ENCODE data around the gene CTBP1. TPM values are rescaled to one million over a fixed set of nuclear protein-coding genes. Genes with fewer than 3 reads are reported as not detected.

CTBP1 gene
- polyA plus RNA-seq, 3 donors = 21.3 to 226 (median 42.1) TPM

DNA sequence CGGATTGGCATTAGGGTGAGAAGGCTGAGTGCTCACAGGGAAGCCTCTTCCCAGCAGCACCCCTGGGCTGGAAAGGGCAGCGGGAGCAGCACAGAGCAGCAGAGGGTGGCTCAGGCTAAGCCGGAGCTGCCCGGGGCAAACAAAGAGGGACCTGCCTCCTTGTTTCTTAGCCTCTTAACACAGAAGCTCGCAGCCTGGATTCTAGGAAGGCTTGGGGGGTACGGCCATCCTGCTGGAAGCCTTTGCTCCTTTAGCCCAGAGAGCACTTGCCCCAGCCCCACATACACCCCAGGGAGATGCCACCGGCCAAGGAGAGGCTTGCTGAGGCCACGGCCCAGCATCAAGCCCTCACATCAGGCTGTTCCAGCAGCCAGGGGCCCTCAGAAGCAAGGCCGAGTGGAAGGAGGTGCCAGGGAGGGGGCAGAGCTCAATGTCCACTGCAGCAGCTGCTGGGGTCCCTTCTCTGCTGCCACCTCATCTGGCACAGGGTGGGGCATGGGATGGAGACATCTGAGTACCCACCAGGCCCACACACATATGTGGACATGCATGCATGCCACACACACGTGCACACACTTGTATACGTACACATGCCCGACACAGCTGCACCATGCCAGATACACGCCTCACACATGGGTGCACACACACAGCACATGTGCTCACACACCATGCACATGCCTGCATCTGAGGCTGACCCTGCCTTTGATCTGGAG is 56.3 kb downstream of the CTBP1 start:
- H3K4me3 ChIP-seq (replicated peaks in 1 of 3; ENCODE audit: low read depth in 2 of 3, low read length in 3 of 3) = no peak overlapping the region
- H3K4me2 ChIP-seq (replicated peaks; ENCODE audit: extremely low read depth, low read length, poor library complexity, severe bottlenecking) = no peak overlapping the region
- intact Hi-C loops (cut with micrococcal nuclease) = no loop called here
- Mint-ChIP-seq H3K9me3 (peaks cover 0 to 3% (median 0%) of the 10 kb centered on the region in 7 donors), H3K4me1 (peaks cover under 1% of the 10 kb centered on the region), H3K4me3 (no peak overlapping the region), H3K36me3 (no peaks in the 10 kb centered on the region), H3K27me3 (ENCODE audit: low read depth in 3 of 3) (peaks cover 1 to 2% (median 1%) of the 10 kb centered on the region in 3 donors), H3K27ac (no peak overlapping the region)
- H3K36me3 ChIP-seq (replicated peaks in 1 of 2; ENCODE audit: control insufficient read depth in 1 of 2, insufficient read depth in 2 of 2, low read length in 2 of 2) = no peaks in the 10 kb centered on the region
- H3K27me3 ChIP-seq (ENCODE audit: control insufficient read depth in 2 of 2, insufficient read depth in 2 of 2, low read length in 2 of 2) = no peaks in the 10 kb centered on the region
- H3K9ac ChIP-seq (ENCODE audit: insufficient read depth, low read length, poor library complexity, severe bottlenecking) = no peak overlapping the region
- H3K27ac ChIP-seq (ENCODE audit: low read depth in 1 of 2, low read length in 2 of 2) = no peak overlapping the region
- no peaks in the 10 kb centered on the region for H3K9me3 ChIP-seq (replicated peaks in 1 of 2; ENCODE audit: control insufficient read depth in 1 of 2, insufficient read depth in 1 of 2, low read length in 2 of 2)
- H2AFZ ChIP-seq (ENCODE audit: insufficient read depth, low read depth, low read length, poor library complexity, severe bottlenecking) = no peak overlapping the region
- H4K20me1 ChIP-seq (ENCODE audit: insufficient read depth, low read length) = no peaks in the 10 kb centered on the region
- TF ChIP-seq, protein P1, sequence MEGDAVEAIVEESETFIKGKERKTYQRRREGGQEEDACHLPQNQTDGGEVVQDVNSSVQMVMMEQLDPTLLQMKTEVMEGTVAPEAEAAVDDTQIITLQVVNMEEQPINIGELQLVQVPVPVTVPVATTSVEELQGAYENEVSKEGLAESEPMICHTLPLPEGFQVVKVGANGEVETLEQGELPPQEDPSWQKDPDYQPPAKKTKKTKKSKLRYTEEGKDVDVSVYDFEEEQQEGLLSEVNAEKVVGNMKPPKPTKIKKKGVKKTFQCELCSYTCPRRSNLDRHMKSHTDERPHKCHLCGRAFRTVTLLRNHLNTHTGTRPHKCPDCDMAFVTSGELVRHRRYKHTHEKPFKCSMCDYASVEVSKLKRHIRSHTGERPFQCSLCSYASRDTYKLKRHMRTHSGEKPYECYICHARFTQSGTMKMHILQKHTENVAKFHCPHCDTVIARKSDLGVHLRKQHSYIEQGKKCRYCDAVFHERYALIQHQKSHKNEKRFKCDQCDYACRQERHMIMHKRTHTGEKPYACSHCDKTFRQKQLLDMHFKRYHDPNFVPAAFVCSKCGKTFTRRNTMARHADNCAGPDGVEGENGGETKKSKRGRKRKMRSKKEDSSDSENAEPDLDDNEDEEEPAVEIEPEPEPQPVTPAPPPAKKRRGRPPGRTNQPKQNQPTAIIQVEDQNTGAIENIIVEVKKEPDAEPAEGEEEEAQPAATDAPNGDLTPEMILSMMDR (IDR thresholded peaks at IDR 0.05) = no peak
- no peaks in the 10 kb centered on the region for H3K79me2 ChIP-seq (ENCODE audit: insufficient read depth, low read length)
- WGBS (ENCODE audit: insufficient coverage) = 98% methylated on average over 10 of the region's 13 CpGs
- DNase-seq = peak in 1 of 3 donors; percentile 3
- no peaks in the 10 kb centered on the region for H3K4me1 ChIP-seq (ENCODE audit: control insufficient read depth in 1 of 2, insufficient read depth in 2 of 2, low read length in 2 of 2)

DNA sequence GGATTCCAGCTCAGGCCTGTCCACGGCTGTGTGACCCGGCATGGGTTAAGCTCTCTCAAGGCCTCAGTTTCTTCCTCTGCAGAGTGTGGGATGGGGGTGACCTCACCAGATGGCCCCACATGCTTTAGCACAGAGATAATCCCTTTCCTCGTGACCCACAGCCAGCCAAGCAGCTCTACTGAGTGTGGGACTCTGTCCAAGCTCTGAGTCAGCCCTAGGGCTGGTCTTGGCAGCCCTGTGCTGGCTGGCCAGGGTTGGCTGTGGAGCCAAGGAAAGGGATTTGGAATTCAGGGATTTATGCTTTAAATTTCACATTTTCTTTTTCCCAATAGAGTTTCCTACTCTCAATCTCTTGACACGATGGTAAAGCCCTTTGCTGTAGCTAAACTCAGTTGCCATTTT is 56.8 kb downstream of the CTBP1 start:
- peaks cover 1 to 2% (median 1%) of the 10 kb centered on the region in 3 donors for H3K27me3 Mint-ChIP-seq (ENCODE audit: low read depth in 3 of 3)
- H3K27ac Mint-ChIP-seq = no peak overlapping the region
- peaks cover 5% of the 10 kb centered on the region for H3K4me1 Mint-ChIP-seq
- H3K9ac ChIP-seq (ENCODE audit: insufficient read depth, low read length, poor library complexity, severe bottlenecking) = no peak overlapping the region
- peaks cover 0 to 3% (median 0%) of the 10 kb centered on the region in 7 donors for H3K9me3 Mint-ChIP-seq
- no peak overlapping the region for H3K4me3 Mint-ChIP-seq
- H4K20me1 ChIP-seq (ENCODE audit: insufficient read depth, low read length) = no peaks in the 10 kb centered on the region
- no peaks in the 10 kb centered on the region for H3K36me3 ChIP-seq (replicated peaks in 1 of 2; ENCODE audit: control insufficient read depth in 1 of 2, insufficient read depth in 2 of 2, low read length in 2 of 2)
- H3K9me3 ChIP-seq (replicated peaks in 1 of 2; ENCODE audit: control insufficient read depth in 1 of 2, insufficient read depth in 1 of 2, low read length in 2 of 2) = no peaks in the 10 kb centered on the region
- no peak overlapping the region for H3K27ac ChIP-seq (ENCODE audit: low read depth in 1 of 2, low read length in 2 of 2)
- H3K4me2 ChIP-seq (replicated peaks; ENCODE audit: extremely low read depth, low read length, poor library complexity, severe bottlenecking) = no peak overlapping the region
- no peak overlapping the region for H3K4me3 ChIP-seq (replicated peaks in 1 of 3; ENCODE audit: low read depth in 2 of 3, low read length in 3 of 3)
- no peaks in the 10 kb centered on the region for H3K36me3 Mint-ChIP-seq
- intact Hi-C loops (cut with micrococcal nuclease) = no loop called here
- peak in 1 of 3 donors; percentile 1 for DNase-seq
- TF ChIP-seq, protein P1 (IDR thresholded peaks at IDR 0.05) = no peak
- 93% methylated on average over 2 of the region's 4 CpGs for WGBS (ENCODE audit: insufficient coverage)
- H2AFZ ChIP-seq (ENCODE audit: insufficient read depth, low read depth, low read length, poor library complexity, severe bottlenecking) = no peak overlapping the region
- no peaks in the 10 kb centered on the region for H3K79me2 ChIP-seq (ENCODE audit: insufficient read depth, low read length)
- no peaks in the 10 kb centered on the region for H3K27me3 ChIP-seq (ENCODE audit: control insufficient read depth in 2 of 2, insufficient read depth in 2 of 2, low read length in 2 of 2)
- H3K4me1 ChIP-seq (ENCODE audit: control insufficient read depth in 1 of 2, insufficient read depth in 2 of 2, low read length in 2 of 2) = peaks cover 0 to under 1% of the 10 kb centered on the region in 2 donors
